Lower lobe of right lung (tissue), 2 donors: ENCODE measurements around the gene RNF19B. TPM values are rescaled to one million over a fixed set of nuclear protein-coding genes. Genes with fewer than 3 reads are reported as not detected.
A peak's percentile ranks its signal among the peaks of the same experiment; 100 is the strongest.

ENCODE experiments used
- ATAC-seq, 2 donors: fragments of 200-7000 bp; cut with Tn5 transposase; one replicate each; pipeline ENCODE4 v1.9.1; 2020 to 2022; ENCODE audit warnings: mild to moderate bottlenecking in 2 of 2, moderate library complexity in 2 of 2
- DNase-seq: peaks from one replicate; pipeline ENCODE4 v3.0.0-alpha.2; 2020
- H3K27ac ChIP-seq: fragments of 200-600 bp; one replicate; pipeline ENCODE4 v1.8.0; 2022
- H3K27me3 ChIP-seq: fragments of 200-600 bp; one replicate; pipeline ENCODE4 v1.8.0; 2022; ENCODE audit warnings: low read depth
- H3K36me3 ChIP-seq: fragments of 200-600 bp; one replicate; pipeline ENCODE4 v1.8.0; 2022; ENCODE audit warnings: mild to moderate bottlenecking
- H3K4me1 ChIP-seq: fragments of 200-600 bp; one replicate; pipeline ENCODE4 v1.8.0; 2022
- H3K4me3 ChIP-seq: fragments of 200-600 bp; one replicate; pipeline ENCODE4 v1.8.0; 2022; ENCODE audit warnings: mild to moderate bottlenecking
- H3K9me3 ChIP-seq: fragments of 200-600 bp; one replicate; pipeline ENCODE4 v1.8.0; 2022
- CTCF ChIP-seq: fragments of 200-600 bp; IDR thresholded peaks from one replicate; pipeline ENCODE4 v1.8.0; 2022; ENCODE audit warnings: antibody characterized with exemption, mild to moderate bottlenecking
- intact Hi-C: fragments of 100-400 bp; cut with DNase I; formaldehyde crosslinking; loops from one replicate; pipeline ENCODE4 v1.11.0; 2022
- total RNA-seq: library from RNA; stranded (reverse); fragmentation: NEBNext Ultra II Directional; extraction: Animal tissue kit (Norgen Biotek cat#: 25700); gene quantifications from one replicate; pipeline ENCODE4 v1.2.1, GENCODE V29; 2021
- donor health status: DM: no; HTN: yes; CAD: no; lungs with severe emphysema.

RNF19B gene
- total RNA-seq, 1 donor from 2014 or later, result 27.9 TPM

DNA sequence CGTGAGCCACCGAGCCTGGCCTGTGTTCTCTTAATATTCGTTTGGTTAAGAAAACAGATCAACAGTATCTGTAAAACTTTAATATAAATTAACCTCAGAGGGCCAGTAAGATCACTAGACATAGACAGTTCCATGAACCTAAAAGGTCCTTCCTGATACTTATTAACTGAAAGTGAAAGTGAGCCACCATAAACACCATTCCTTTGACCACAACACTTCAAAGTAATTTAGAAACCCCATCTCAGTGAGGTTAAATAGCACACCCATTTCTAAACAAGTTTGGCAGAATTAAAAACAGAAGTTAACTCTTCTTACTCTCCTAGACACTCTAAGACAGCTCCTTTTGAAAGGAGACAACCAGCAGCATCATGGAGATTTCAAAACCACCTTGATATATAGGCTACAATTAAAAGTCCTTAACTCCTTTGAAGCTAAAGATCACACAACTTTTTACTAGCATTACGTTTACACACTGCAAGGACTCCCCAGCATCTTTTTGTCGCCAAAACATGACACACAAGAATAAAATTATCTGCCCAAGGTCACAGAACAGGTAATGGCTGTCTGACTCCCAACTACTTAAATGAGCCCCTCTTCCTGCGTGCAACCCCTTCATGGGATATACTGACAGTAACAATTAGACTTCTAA, 2.2 kb downstream of the RNF19B start:
- Histone ChIP-seq H3K27ac (peak overlapping the region; percentile 43), H3K9me3 (no peaks in the 10 kb centered on the region), H3K36me3 (no peaks in the 10 kb centered on the region), H3K4me3 (peak overlapping the region; percentile 96), H3K27me3 (no peaks in the 10 kb centered on the region), H3K4me1 (peaks cover 26% of the 10 kb centered on the region)
- ATAC-seq, result peak in 1 of 2 donors; percentile 23
- TF ChIP-seq CTCF, result no peak
- no peak for DNase-seq
- intact Hi-C loops, result no loop called here

- Histone ChIP-seq H3K27ac (no peak overlapping the region), H3K36me3 (no peaks in the 10 kb centered on the region), H3K27me3 (no peaks in the 10 kb centered on the region), H3K9me3 (no peaks in the 10 kb centered on the region), H3K4me3 (no peak overlapping the region), H3K4me1 (peaks cover 26% of the 10 kb centered on the region)
- no peak for DNase-seq
- TF ChIP-seq CTCF, result no peak
- ATAC-seq, result no peak
- intact Hi-C loops, result no loop called here
Observed at GRCh38 chr1:32960819-32961355, 3.7 kb downstream of the RNF19B start.

DNA sequence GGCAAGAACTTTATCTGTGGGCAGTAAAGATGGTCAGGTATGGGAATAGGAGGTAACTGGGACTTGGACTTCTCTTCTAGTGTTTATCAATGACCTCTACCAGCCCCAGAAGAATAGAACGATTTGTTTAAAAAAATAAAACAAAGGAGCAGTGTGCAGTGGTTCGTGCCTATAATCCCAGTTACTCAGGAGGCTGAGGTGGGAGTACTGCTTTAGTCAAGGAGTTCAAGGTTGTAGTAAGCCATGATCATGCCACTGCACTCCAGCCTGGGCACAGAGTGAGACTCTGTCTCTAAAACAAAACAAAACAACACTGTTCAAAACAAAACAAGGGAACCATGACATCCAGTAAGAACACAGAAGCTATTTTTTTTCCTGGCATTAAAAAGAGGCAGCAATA, 4.3 kb downstream of the RNF19B start:
- intact Hi-C loops, result no loop called here
- no peak for TF ChIP-seq CTCF
- H3K27me3 ChIP-seq, result no peaks in the 10 kb centered on the region
- H3K9me3 ChIP-seq, result no peaks in the 10 kb centered on the region
- ATAC-seq, result no peak
- no peak overlapping the region for H3K4me3 ChIP-seq
- peaks cover 26% of the 10 kb centered on the region for H3K4me1 ChIP-seq
- no peak overlapping the region for H3K27ac ChIP-seq
- no peak for DNase-seq
- no peaks in the 10 kb centered on the region for H3K36me3 ChIP-seq

- H3K27ac ChIP-seq, result no peak overlapping the region
- peaks cover 26% of the 10 kb centered on the region for H3K4me1 ChIP-seq
- H3K4me3 ChIP-seq, result no peak overlapping the region
- H3K27me3 ChIP-seq, result no peaks in the 10 kb centered on the region
- intact Hi-C loops, result no loop called here
- ATAC-seq (no peak), DNase-seq (no peak)
- no peaks in the 10 kb centered on the region for H3K36me3 ChIP-seq
- H3K9me3 ChIP-seq, result no peaks in the 10 kb centered on the region
- no peak for TF ChIP-seq CTCF
Observed at GRCh38 chr1:32958827-32959226, 5.8 kb downstream of the RNF19B start.

- no peak for DNase-seq
- H3K27me3 ChIP-seq, result no peaks in the 10 kb centered on the region
- no peak for TF ChIP-seq CTCF
- ATAC-seq, result no peak
- H3K9me3 ChIP-seq, result no peaks in the 10 kb centered on the region
- H3K4me3 ChIP-seq, result no peak overlapping the region
- intact Hi-C loops, result no loop called here
- no peaks in the 10 kb centered on the region for H3K36me3 ChIP-seq
- H3K27ac ChIP-seq, result no peak overlapping the region
- peaks cover 16% of the 10 kb centered on the region for H3K4me1 ChIP-seq
Observed at GRCh38 chr1:32957017-32957416, 7.6 kb downstream of the RNF19B start.
